SH-SY5Y (cell line): ENCODE results near the gene RHBDF2.

Source experiments
- GATA2 ChIP-seq: IDR thresholded peaks from 2 replicates; pipeline ENCODE4 v1.6.1; 2011; ENCODE audit warnings: mild to moderate bottlenecking, low read depth, low read length
- GATA3 ChIP-seq: IDR thresholded peaks from 2 replicates; pipeline ENCODE4 v1.6.1; 2011; ENCODE audit warnings: low read depth, mild to moderate bottlenecking, low read length, moderate library complexity

The RHBDF2 gene

DNA sequence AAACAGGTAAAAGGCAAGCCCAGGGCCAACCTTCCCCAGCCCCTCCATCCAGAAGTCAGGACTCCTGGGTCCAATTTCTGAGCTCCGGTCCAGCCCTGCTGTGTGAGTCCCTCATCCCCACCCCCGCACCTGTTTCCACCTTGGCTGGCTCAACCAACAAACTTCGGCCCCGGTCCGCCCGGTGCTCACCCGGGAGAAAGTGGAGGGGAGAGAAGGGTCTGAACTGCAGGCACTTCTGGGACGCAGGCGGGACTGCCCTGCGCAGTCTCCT, 541 bp downstream of the RHBDF2 start:
- TF ChIP-seq GATA2: no peak
- TF ChIP-seq GATA3: no peak

DNA sequence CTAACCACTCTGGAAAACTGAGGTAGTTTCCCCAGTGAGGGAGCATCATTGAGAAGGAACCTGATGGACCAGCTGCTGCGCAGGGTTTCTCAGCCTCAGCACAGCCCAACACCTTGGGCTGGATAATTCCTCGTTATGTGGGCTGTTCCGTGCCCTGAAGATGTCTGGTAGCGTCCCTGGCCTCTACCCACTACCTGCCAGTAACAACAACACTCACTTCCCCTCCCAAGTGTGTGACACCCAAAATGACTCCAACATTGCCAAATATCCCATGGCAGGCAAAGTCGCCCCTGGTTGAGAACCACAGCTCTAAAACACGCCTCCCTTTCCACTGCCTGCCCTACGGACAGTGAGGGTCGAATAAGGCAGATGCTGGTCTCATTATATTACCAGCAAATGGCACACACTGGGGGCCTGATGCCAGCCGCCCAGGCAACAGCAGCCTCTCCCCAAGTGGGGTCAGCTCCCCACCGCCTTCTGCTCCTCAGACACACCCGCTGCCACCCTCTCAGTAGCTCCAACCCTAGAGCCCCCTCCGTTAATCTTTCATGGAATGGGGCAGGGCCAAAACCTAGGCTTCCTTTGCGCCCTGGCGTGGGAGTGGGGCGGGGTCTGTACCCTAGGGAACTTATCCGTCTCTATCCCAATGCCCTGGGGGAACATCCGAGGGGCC, 1.0 kb downstream of the RHBDF2 start:
- TF ChIP-seq GATA2 (no peak), GATA3 (no peak)

DNA sequence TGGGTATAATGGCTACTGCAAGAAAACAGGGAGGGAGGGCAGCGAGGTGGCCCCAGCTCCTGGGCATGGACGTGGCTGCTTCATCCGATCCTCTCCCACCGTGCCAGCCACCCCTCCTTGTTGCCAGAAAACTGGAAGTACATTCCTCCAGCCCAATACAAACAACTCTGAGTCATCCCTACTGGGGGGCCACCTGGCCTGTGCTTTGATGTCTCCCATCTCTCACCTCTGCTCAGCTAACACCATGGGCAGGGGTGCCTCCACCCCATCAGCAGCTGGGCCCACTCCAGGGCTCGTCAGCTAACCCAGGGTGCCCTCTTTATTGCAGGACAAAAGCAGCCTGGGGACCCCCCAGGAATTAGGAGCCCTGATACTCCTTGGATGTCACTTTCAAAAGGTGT, 2.0 kb downstream of the RHBDF2 start:
- TF ChIP-seq GATA3: no peak

DNA sequence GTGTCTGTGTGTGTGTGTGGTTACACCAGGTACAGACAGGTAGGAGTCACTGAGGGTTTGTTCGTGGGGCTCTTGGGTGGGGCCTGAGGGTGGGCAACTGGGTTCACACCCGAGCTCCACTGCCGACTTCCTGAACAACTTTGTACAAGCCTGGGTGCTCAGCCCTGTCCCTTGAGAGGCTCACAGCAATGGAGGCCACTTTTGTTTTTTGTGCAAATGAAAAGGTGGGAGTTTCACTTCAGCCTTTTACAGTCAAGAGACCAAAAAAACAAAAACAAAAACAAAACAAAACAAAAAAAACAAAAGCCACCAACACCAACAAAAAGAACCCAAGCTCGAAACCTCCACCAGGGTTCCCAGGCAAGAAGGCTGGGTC, 2.4 kb downstream of the RHBDF2 start:
- TF ChIP-seq GATA2 (no peak), GATA3 (no peak)

DNA sequence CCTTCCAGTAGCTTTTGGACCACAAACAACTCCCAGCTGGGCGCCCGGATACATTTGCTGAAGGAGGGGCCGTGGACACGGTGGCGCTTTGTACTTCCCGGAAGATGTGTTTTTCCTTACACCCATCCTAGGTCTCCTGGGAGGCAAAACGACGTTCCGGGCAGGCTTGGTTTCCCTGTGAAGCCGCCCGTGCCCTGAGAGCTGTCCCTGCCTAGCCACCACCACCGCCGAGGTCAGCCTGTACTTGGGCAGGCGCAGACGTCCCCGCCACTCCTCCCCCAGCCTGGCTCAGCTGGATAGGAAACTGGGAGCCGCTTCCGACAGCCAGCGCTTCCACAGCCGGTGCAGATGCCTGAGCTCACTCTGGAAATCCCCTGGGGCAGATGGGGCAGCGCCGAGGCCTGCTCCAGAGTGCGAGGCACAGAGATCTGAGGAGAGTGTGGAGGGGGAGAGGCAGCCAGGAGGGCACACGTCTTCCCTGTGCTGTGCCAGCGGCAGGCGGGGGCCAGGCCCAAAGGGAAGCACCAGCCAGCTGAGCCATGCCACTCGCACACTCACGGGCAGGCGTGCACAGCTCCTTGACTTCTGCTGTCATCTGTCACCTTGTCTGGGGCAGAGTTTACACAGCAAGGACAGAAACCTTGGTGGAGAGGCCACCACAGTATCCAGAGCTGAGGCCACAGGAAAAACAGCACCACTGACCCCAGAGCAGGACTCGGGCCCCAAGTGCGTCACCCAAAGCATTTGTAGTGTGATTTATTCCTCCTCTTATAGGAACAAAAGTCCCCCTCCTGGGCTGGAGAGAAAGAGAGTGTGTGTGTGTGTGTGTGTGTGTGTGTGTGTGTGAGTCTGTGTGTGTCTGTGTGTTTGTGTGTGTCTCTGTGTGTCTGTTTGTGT, 3.0 kb downstream of the RHBDF2 start:
- TF ChIP-seq GATA2: no peak; the same call in 1 of the 2 replicates
- TF ChIP-seq GATA3: no peak

DNA sequence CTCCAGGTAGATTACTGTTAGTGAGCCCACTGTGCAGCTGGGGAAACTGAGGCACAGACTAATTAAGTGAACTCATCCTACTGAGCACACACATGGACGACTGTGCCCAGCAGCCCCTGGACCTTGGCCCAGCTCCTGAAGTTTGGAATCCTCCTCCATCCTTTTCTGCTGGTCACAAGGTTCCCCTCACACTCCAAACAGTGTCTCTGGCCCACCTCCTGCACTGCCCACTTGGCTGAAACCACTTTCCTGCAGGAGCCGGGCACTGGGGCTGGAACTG, 3.6 kb downstream of the RHBDF2 start:
- no peak for TF ChIP-seq GATA3
- TF ChIP-seq GATA2: no peak

DNA sequence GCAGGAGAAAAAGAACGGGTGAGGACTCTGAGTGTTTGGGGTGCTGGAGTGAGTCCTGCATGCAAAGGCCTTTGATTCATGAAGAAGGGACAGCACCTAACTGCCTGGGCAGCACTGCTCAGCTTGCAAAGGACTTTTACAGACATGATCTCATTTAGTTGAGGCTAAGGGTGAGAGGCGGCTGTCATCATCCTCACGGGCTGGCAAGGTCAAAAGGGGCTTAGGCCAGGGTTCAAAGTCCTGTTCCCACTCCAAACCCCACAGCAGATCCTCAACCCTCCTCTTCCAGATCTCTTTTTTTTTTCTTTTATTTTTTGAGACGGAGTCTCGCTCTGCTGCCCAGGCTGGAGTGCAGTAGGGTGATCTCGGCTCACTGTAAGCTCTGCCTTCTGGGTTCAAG, 4.8 kb downstream of the RHBDF2 start:
- TF ChIP-seq GATA3 (no peak), GATA2 (no peak)

DNA sequence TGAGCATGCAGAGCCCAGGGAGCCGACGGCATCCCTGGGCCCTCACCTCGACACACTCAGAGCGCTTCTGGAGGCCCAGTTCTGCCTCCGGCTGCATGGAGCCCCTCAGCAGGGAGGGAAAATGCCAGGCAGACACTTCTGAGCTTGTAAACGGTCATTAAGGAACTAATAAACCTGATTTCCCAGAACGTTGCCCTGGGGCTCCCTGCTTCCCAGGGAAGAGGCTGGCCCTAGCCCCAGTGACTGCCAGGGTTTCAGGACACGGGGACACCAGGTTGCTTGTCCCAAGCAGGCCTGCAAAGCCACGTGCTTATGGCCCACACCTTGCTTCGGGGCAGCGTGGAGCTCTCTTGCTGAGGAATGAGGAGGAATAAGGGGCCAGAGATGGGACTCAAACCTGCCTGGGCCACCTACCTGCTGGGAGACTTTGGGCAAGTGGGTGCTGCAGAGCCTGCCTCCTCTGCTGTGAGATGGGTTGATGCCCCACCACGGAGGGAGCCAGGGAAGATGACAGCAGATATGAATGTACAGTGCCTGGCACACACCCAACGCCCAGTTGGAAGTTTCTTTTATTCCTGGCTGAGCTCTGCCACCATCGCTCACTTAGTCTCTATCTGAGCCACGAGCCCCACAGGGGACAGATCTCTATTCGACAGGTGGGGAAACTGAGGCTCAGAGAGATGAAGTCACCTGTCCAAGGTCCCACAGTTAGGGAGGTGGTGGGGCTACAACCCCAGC, 5.4 kb downstream of the RHBDF2 start:
- TF ChIP-seq GATA2: peak; percentile 45; the same call in 1 of the 2 replicates
- no peak for TF ChIP-seq GATA3

DNA sequence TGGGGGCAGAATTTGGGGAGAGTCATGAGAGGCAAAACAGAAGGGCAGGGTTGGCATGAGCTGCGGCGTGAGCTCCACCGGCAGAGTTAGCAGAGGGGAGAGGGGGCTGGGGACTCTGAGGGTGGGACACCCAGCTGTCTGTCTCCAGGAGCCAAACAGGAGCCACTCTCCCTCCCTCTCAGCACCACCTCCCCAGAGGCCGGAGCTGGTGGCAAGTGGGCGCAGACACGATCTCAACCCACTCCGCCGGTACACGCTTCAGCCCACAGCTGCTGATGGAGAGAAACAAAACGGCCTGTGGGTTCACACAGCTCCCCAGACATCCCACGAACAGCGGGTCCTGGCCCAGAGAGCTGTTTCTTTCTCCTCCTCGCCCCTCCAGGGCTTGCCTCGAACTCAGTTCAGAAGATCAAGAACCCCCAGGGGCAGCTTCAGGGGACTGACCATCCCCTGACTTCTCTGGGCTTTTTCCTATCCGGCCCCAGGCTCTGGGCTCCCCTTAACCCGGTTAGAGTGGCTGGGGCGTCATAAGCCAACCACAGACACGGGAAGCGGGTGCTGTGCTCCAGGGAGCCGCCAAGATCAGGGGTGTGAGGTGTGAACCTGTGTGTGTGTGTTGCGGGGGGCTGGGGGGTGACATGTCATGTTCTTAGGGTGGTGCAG, 7.6 kb downstream of the RHBDF2 start:
- no peak for TF ChIP-seq GATA2
- TF ChIP-seq GATA3: no peak

DNA sequence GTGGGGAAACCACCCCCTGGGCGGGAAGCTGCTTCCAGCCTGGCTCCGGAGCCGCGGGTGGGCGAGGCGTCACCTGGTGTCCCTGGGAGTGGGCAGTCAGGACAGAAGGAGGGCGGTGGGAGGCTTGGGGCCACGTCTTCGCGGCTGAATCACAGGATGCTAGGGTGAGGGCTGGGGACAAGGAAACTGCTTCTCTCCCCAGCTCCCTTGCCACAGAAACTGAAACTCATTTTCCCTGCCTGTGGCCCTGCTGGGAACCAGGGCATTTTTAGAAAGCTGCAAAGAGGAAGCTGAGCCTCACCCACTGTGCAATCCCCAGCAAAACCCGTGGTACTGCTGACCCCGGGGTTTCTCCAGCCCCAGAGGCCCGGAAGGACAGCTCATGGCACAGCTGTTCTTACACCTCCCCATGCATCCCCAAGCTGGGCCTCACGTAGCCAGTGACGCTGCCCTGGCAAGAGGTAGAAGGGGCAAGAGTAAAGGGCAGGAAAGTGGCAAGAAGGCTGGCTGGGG, 8.2 kb downstream of the RHBDF2 start:
- TF ChIP-seq GATA3 (no peak), GATA2 (no peak)

DNA sequence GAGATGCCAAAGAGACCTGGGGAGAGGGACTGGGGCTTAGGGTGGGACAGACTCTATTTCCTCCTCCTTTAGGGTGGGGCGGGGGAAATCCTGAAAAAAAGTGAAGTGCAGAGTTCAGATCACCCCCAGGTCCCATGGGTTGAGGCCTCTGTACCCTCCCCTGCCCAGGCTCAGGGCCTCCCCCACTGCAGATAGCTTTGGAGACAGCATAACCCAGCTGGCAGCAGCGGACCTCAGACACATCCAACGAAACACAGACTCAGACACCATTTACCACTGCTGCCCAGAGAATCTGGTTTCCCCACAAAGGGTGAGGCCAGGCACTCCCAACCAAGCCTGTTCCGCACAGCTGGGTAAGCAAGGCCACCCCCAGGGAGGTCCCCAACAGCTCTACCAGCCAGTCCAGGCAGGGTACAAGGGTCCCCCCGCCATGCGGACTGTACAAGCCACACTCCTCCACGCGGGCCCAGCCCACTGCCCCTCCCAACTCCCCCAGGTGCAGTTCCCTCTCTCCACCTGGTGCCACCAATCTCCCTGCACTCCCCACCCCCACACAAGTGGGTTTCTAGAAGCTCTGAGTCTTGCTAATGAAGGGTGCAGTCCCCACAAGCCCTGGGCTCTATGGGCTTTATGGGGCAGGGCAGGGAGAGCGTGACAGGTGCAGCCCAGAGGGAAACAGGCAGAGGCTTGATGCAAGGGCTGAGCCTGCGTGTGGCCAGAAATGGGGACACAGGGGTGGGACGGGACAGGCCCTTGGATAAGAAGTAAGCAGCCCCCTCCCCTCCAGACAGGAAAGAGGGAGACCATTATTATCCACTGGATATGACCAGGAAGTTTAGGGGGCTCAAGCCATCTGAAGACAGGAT, 8.9 kb downstream of the RHBDF2 start:
- no peak for TF ChIP-seq GATA3

DNA sequence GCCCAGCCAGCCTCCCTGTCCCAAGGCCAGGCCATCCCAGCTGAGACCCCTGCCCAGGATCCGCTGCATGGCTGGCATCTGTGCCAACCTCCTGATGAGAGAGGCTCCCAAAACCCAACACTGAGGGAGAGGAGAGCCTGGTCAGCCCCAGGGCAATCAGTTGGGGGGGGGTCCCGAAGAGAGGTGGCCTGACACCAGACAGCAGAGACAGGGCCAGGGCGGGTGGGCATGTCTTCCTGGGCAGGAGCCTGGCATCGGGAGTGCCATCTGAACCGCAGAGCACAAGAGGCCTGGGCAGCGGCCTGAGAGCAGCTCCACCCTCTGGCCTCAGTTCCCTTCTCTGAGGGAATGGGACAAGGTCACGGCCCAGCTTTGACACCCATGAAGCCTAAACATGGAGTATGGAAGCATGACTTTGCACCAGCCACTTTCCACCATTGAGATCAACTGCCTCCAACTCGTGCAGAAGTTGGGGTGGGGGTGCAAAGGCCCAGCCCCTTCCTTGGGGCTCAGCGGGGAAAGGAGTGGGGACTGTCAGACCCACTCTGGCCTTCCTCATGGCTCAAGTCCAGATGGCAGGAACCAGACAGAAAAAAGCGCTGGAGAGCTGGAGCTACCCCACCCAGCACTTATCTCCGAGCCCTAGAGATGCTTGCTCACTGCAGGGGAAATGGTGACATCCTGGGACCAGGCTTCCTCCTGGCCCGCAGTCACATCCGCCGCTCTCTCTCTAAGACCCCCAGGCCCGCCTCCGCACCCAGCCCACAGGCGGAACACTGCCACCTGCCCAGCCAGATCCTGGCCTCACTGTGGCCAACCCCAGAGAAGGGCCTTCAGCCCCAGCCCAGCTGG, 9.7 kb downstream of the RHBDF2 start:
- TF ChIP-seq GATA3: no peak
- no peak for TF ChIP-seq GATA2

DNA sequence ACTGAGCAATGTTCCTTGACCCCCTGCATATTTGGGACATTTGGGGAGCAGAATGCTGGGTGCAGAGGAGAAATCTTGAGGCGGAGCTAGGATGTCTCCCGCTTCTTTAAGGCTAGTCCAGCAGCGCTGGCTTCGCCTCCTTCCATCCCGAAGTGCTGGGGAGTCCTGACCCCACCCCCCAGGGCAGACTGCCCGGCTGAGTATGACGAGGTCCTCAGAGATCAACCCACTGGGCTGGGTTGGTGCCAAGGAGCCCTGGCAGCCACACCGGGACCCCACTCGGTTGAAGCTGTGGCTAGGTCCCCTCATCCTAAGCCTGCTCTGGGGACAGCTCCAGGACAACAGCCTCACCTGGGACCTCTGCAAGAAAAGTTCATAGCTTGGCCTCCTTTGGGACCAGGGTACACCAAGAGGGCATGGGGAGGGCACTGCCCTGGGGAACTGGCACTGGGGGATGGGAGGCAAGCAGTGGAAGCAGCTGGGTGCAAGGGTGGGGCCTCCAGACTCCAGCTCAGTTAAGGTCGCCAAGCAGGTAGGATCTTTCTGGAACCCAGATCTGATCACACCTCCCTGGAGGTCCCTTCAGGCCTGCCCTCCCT, 11.0 kb downstream of the RHBDF2 start:
- no peak for TF ChIP-seq GATA2
- no peak for TF ChIP-seq GATA3
